Stimulated activated CD4-positive, alpha-beta T cell treated with anti-CD3 and anti-CD28 coated beads, Interleukin-2, amount 100 ng/mL, for 48 hours (primary cell): ENCODE measurements around the gene RASSF7.

Experiments used
- DNase-seq, 2 donors: peaks; one replicate each; pipeline ENCODE4 v3.0.0-alpha.2; 2020

RASSF7 gene

DNA sequence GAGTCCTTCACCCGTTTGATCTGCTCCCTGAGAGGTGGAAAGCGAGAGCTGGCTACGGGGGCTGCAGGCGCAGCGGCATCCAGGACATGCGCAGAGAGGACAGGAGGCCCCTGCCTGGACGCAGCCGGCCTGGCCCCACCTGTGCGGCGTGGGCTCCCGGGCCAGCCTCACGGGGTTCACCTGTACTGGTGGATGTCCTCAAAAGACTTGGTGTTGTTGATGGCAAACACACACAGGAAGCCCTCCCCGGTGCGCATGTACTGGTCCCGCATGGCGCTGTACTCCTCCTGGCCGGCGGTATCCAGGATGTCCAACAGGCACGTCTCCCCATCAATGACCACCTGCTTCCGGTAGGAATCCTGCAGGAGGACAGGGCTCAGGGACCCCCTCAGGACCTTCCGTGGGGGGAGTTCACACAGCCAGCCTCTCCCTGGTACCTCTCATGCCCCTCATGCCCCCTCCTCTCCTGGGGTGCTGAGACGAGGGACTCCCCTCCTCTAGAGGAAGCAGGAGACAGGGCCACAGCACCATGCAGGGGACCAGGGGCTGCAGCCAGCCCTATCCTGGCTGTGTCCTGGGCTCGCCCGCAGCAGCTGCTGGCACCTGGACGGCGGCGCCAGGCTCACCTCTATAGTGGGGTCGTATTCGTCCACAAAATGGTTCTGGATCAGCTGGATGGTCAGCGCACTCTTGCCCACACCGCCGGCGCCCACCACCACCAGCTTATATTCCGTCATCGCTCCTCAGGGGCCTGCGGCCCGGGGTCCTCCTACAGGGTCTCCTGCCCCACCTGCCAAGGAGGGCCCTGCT is 27.0 kb upstream of the RASSF7 start:
- DNase-seq = no peak

DNA sequence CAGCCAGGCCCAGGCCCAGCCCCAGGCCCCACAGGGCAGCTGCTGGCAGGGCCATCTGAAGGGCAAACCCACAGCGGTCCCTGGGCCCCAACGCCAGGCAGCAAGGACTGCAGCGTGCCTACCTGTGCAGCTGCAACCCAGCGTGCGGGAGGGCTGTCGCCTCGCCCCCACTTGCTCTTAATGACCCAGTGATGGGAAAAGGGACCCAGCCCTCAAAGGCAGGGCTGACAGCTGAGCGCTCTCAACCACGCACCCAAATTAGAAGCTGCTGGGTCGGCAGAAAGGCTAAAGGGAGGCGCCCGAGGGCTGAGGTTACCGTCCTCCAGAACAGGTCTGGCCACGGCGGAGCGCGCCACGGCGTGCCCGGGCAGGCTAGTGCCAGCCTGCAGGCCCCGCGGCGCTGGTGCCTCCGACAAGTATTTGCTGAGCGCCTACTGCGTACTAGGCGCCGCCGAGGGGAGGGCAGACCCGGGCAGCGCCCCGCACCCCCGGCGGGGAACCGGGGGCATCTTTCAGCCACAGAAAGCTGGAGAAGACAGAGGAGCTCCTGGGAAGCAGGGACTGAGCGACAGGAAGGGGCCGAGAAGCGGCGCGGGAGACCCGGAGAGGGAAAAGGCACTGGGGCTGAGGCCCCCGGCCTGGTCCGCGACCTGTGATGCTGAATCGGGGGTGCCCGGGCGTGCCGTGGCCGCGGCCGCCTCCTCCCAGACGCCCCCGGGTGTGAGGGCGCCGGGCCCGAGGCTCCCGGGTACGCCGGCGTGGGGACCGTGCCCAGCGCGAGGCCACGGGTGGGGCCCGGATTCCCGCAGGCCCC is 26.2 kb upstream of the RASSF7 start:
- peak in 1 of 2 donors; percentile 37 for DNase-seq

DNA sequence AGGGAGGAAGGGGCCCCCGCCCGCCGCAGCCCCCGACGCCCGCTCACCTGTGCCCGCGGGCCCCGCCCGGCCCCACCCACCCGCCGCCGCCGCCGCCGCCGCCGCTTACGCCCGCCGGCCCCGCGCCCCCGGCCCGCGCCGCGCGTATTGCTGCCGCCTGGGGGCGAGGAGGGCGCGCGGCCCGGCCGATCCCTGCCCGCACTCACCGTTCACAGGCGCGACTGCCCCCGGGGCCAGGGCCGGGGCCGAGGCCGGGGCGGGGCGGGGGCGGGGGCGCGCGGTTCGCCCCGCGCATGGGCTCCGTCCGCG is 25.6 kb upstream of the RASSF7 start:
- no peak for DNase-seq

GRCh38 chr11:535519-536454 is 25.0 kb upstream of the RASSF7 start, which contains the start of gene HRAS:
HRAS (minus strand) TSS chr11:535576.
- peak; percentile 95 to 97 for DNase-seq

- DNase-seq = peak; percentile 87 to 89
Measured at GRCh38 chr11:536841-537621, 23.7 kb upstream of the RASSF7 start, which contains the start of gene LRRC56. LRRC56 (plus strand) TSS chr11:537527; CDS start chr11:540685, 3,158 bp downstream.

GRCh38 chr11:537622-538430 is 22.9 kb upstream of the RASSF7 start:
- no peak for DNase-seq

DNA sequence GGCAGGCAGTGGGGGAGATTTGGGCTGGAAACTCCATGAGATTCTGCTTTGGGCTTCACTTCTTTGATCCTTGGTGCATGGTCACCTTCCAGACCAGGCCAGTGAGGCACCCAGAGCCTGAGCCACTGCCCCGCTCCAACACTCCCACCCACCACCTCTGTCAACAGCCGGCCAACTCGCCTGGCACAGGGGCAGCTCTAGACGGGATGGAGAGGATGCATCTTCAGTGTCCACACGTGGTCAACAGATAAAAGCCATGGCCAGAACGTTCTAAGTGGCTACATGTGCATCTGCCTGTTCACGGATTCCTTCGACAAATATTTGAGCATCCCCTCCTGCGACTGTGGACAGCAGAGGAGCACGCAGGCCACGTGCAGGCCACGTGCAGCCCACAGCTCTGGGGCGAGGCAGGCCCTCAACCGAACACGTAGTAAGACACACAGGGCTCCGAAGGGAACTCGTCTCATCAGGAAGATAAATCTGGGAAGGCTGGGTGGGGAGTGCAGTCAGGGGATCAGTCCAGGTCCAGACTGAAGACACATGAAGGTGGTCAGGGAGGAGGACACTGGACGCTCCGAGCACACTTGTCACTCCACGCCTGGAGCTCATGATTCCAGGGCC is 22.2 kb upstream of the RASSF7 start:
- DNase-seq = no peak

- DNase-seq = no peak
Measured at GRCh38 chr11:539971-540481, 20.7 kb upstream of the RASSF7 start.

- DNase-seq = no peak
Measured at GRCh38 chr11:540583-541432, 20.0 kb upstream of the RASSF7 start.

GRCh38 chr11:541433-541885 is 19.3 kb upstream of the RASSF7 start:
- no peak for DNase-seq

DNA sequence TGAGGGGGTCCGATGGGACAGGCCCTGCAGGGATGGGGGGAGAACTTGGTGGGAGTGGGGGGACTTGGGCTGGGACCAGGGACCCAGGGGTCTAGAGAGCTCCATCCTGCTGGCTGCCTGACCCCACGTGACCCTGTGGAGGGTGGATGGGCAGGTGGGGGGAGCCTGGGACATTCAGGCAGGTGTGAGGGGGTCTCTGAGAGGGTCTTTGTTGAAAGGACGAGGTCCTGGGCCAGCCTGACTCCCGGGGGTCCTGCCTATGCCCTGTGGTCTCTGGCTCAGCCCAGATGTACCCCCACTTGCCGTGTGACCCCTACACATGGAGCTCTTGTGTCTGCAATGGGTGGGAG is 16.0 kb upstream of the RASSF7 start:
- DNase-seq = no peak

DNA sequence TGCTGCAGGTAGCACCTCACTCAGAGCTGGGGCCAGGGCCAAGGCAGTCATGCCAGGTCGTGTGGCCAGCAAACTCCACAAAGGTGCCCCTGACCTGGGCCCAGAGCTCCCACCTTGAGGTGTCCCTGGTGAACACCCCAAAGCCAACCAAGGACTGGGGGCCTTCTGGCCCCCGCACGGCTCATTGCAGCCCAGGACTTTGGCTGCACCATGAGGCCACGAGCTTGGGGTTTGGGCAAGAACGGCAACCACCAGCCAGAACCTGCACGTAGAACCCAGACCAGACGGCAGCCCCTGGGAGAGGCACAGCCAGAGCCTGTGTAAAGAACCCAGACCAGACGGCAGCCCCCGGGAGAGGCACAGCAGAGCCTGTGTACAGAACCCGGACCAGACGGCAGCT is 15.6 kb upstream of the RASSF7 start:
- DNase-seq = no peak

DNA sequence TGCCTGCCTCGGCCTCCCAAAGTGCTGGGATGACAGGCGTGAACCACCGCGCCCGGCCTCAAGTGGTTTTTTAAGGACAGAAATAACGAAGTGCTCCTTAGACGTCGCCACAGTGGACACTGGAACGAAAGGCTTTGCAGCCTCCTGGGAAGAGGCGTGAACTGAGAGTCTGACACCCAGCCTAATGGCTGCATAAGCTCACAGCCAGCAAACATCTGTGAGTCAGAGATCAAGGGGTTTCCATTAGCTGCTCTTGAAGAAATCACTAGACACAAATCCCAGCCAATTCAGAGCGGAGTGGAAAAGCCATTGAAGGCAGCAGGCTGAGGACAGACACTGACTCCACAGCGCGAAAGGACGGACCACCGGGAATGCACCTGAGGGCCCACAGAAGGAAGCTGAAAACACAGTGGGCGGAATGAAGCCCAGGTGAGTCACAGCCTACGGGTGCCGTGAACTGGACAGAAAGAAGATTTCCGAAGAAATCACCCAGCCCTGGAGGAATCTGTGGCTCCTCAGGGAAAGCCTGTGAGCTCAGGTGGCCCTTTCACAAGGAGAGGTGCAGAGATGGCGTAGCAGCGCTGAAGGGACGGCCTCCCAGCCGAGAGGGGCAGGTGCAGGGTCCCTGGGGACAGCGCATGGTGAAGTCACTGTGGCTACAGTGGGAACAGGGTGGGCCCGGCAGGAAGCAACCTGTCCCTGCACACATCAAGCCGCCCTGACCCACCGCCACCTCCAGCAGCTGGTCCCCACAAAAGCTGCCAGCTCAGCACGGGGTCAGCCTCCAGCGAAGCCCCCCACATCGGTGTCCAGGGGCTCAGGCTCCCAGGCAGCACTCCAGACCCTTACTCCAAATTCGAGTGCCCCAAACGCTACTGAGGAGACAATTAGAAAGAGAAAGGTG is 11.8 kb upstream of the RASSF7 start:
- no peak for DNase-seq

GRCh38 chr11:550021-550745 is 10.6 kb upstream of the RASSF7 start:
- DNase-seq = no peak

- DNase-seq = no peak
Measured at GRCh38 chr11:550746-551085, 10.1 kb upstream of the RASSF7 start.

- no peak for DNase-seq
Measured at GRCh38 chr11:551131-551530, 9.6 kb upstream of the RASSF7 start.

DNA sequence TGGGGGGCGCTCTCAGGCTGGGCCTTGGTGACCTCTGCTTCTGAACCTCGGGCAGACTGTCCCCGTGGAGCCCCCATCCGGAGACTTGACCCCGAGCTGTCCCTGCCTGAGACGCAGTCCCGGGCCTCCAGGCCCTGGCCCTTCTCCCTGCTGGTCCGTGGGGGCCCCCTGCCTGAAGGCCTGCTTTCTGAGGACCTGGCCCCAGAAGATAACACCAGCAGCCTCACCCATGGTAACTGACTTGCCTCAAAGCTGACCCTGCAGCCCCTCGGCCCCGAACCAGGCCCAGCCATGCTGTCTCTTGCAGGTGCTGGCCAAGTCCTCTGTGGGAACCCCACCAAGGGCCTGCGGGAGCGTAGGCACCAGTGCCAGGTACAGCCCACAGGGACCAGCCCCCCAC is 9.2 kb upstream of the RASSF7 start:
- DNase-seq = no peak
